ENCODE measurements around the gene RUNX1.

RUNX1 gene

DNA sequence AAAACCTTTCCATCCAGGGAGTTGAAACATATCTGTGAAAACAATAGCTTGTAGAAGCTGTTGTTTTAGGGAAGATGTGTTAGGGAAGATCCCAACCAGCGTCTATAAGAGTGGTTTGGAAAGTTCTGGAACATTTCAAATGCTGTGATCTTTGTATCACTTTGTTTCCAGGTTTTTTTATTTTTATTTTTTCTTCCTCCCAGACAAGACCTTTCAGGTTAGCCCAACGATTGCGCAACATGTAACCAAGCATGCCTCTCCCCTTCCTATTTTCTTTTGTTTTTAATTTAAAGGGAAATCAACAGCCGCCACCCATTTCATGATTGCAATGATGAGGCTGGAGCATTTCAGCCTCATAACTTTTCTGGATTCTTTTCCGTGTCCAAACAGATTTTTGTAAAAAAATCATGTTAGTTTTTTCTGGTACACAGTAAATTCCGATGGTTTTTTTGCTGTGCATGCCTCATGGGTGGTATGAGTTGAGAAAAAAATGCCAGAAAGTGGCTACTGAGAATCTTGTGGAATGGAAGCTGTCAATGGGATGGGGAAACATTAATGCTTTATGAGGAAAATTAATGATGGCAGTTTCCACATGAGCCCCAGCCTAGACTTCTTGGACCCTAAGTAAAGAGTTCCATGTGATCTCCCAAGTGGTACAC is 109.3 kb downstream of the RUNX1 start:
- Mint-ChIP-seq H3K36me3 (ENCODE audit: low read depth) (no peaks in the 10 kb centered on the region), H3K4me3 (no peak overlapping the region)

DNA sequence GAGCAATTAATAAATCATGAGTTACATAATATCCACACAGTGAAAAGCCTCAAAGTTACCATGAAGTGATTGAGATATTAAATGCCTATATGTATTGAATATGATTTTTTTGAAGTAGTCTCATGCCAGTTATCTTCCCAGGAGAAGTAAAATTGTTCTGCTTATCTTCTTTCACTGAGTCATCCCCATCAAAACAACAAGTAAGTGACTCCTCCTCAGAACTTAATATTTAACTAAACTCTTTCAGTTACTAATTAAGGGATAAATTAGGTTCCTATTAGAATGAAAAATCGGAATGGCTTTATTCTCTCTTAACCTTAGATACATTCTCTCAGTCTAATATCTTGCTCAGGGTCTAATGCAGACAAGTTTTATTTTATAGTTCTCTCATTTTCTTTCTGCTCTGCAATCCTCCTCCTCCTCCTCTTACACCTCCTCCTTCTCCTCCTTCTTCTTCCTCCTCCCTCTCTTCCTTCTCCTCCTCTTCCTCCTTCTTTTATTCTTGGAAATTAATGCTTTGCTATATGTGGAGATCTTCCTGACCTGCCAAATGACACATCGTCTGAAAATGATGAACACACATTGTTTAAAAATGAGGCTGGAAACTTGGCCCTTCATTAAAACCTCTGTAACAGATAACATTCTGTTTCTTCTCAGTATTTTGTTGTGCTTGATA is 110.9 kb downstream of the RUNX1 start:
- Mint-ChIP-seq H3K4me1 (ENCODE audit: low read depth) (peaks cover 100% of the 10 kb centered on the region), H3K9me3 (no peaks in the 10 kb centered on the region), H3K36me3 (ENCODE audit: low read depth) (no peaks in the 10 kb centered on the region), H3K4me3 (no peak overlapping the region), H3K27ac (peak overlapping the region; percentile 70), H3K27me3 (no peaks in the 10 kb centered on the region)

More for the DNA sequence above, 109.3 kb downstream of the RUNX1 start:
- Mint-ChIP-seq H3K4me1 (ENCODE audit: low read depth) (peaks cover 100% of the 10 kb centered on the region), H3K27ac (peak overlapping the region; percentile 19), H3K9me3 (no peaks in the 10 kb centered on the region), H3K27me3 (no peaks in the 10 kb centered on the region)

DNA sequence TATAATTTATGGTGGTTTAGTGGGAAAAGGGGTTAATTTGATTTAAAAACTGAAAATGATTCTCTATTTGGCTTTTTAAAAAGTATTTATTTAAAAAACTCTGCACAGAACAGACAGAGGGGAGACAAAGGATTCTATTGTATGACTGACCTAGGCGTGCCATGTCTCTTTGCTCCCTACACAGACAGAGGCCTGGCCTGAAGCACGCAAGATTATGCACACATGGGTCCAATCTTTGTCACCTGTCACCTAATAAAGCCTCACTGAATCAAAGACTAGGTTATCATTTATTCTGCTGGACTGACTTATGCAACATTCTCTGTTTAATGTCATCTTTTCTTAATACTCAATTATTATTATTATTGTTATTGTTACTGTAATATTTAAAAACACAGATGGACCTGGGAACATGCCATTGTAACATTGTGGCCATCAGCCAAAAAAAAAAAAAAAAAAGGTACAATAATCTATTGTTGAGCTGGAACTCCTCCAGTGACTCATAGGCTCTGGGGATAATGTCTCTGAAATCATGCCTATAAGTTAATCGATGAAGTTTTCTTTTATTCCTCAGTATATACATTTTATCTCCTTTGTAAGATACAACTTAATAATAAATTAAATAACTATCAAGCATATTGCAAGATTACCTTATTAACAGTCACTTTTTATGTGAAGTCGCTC is 112.1 kb downstream of the RUNX1 start:
- H3K36me3 Mint-ChIP-seq (ENCODE audit: low read depth) = no peaks in the 10 kb centered on the region
- no peaks in the 10 kb centered on the region for H3K27me3 Mint-ChIP-seq
- H3K4me3 Mint-ChIP-seq = peak overlapping the region; percentile 78
- H3K4me1 Mint-ChIP-seq (ENCODE audit: low read depth) = peaks cover 100% of the 10 kb centered on the region
- H3K9me3 Mint-ChIP-seq = no peaks in the 10 kb centered on the region
- peak overlapping the region; percentile 90 for H3K27ac Mint-ChIP-seq

DNA sequence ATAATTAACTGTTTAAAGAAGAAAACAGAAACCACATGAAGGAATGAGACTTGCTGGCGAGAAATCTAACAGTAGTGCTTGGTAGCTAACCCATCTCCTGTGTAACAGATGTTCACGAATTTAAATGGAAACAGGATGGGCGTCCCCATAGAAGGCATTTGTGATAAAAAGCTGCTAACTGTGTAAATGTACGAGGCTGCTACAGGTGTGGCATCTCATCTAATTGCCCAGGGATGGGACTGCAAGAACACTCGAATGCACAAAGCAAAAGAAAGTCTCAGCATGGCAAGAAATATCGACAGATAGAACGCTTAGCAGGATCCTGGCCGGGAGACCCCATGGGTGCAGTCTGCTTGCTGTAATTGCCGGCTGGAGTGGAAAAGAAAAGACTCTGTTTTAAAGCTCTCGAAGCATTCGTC is 112.7 kb downstream of the RUNX1 start:
- no peaks in the 10 kb centered on the region for H3K36me3 Mint-ChIP-seq (ENCODE audit: low read depth)
- H3K4me1 Mint-ChIP-seq (ENCODE audit: low read depth) = peaks cover 100% of the 10 kb centered on the region
- H3K27me3 Mint-ChIP-seq = no peaks in the 10 kb centered on the region
- peak overlapping the region; percentile 90 for H3K27ac Mint-ChIP-seq
- peak overlapping the region; percentile 78 for H3K4me3 Mint-ChIP-seq
- no peaks in the 10 kb centered on the region for H3K9me3 Mint-ChIP-seq

DNA sequence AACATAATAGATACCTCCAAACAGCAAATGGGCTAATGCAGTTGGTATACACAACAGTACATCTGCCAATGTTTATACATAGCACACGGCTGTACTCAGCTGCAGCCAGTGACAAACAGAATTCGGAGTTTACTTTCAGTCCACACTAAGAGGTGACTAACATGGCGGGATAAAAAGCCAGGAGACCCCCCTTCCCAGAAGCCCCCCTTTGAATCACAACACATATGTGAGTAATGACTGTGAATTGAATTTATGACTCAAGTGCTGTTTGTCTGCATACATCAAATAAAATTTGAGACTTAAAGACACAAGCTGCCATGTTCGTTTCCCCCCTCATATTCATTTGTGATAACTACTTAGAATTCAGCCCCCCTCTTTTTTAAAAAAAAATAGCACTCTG is 113.2 kb downstream of the RUNX1 start:
- Mint-ChIP-seq H3K36me3 (ENCODE audit: low read depth) (no peaks in the 10 kb centered on the region), H3K27me3 (no peaks in the 10 kb centered on the region), H3K4me1 (ENCODE audit: low read depth) (peaks cover 95% of the 10 kb centered on the region)

DNA sequence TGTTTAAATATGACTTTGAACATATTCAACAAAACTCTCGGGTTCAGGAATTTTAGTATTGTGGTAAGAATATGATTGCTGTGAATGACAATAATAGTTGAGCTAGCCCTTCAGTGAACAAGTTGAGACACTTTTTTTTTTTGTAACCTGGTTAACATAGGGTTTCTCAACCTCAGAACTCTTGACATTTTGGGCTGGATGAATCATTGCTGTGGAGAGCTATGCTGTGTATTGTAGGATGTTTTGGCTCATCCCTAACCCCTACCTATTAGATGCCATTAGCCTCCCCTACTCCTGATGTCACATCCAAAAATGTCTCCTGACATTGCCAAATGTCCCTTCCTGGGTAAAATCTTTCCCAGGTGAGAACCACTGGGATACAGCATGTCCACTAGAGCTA is 113.7 kb downstream of the RUNX1 start:
- Mint-ChIP-seq H3K27me3 (no peaks in the 10 kb centered on the region), H3K4me3 (peak overlapping the region; percentile 78), H3K36me3 (ENCODE audit: low read depth) (no peaks in the 10 kb centered on the region), H3K27ac (peak overlapping the region; percentile 90), H3K9me3 (no peaks in the 10 kb centered on the region), H3K4me1 (ENCODE audit: low read depth) (peaks cover 95% of the 10 kb centered on the region)

More for the DNA sequence above, 113.2 kb downstream of the RUNX1 start:
- Mint-ChIP-seq H3K27ac (peak overlapping the region; percentile 90), H3K9me3 (no peaks in the 10 kb centered on the region), H3K4me3 (peak overlapping the region; percentile 78)

DNA sequence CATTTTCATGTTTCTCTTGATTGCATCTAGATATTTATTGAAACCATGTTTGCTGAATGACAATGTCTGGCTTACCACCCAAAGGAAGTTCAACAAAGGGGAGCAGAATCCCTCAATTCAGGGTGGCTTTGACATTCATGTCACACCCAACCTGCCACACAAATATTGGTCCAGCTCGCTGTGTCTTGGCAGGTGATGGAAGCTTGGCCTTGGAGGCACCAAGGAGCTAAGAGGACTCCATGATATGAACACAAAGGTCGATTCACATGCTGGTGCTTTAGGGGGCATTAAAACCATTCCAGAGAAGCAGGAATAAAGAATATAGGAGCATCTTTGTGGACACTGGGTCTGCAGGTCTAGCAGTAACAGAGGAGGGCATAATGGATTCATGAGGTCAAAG is 114.8 kb downstream of the RUNX1 start:
- H3K4me1 Mint-ChIP-seq (ENCODE audit: low read depth) = peaks cover 91% of the 10 kb centered on the region
- no peaks in the 10 kb centered on the region for H3K36me3 Mint-ChIP-seq (ENCODE audit: low read depth)
- H3K9me3 Mint-ChIP-seq = no peaks in the 10 kb centered on the region
- peak overlapping the region; percentile 90 for H3K27ac Mint-ChIP-seq
- peak overlapping the region; percentile 73 for H3K4me3 Mint-ChIP-seq
- no peaks in the 10 kb centered on the region for H3K27me3 Mint-ChIP-seq

DNA sequence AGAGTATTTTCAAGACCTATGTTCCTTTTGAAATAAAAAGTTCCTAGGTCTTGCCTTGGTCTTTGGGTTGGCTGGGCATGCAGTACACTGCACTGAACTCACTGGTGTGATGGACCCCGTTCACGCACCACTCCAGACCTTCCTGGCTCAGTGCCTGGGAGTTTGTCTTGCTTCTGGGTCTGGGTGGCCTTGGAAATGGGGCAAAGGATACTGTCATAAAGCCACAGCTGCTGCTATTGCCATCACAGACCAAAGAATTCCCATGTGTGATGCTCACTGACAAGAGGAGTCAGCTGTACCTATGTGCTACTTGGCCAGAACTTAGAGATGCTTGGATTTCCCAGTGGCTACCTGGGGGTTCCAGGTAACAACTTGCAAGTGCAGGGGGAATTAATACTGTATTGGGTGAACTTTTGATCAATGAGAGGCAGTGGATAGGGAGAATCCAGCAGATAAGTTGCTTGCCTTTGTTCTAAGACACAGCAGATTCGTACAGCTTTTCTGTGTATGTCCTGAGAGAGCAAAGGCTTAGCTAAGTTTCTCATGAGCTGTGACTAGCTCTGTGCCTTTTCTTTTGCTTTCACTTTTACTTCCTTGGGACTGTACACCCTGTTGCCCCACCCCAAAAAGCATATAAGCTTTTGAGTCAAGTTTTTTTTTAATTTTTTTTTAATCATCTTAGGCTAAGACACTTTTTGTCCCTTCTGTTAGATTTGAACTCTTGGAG is 115.3 kb downstream of the RUNX1 start:
- no peaks in the 10 kb centered on the region for H3K9me3 Mint-ChIP-seq
- peak overlapping the region; percentile 90 for H3K27ac Mint-ChIP-seq
- no peaks in the 10 kb centered on the region for H3K36me3 Mint-ChIP-seq (ENCODE audit: low read depth)
- H3K4me1 Mint-ChIP-seq (ENCODE audit: low read depth) = peaks cover 91% of the 10 kb centered on the region
- H3K4me3 Mint-ChIP-seq = peak overlapping the region; percentile 73
- H3K27me3 Mint-ChIP-seq = no peaks in the 10 kb centered on the region

DNA sequence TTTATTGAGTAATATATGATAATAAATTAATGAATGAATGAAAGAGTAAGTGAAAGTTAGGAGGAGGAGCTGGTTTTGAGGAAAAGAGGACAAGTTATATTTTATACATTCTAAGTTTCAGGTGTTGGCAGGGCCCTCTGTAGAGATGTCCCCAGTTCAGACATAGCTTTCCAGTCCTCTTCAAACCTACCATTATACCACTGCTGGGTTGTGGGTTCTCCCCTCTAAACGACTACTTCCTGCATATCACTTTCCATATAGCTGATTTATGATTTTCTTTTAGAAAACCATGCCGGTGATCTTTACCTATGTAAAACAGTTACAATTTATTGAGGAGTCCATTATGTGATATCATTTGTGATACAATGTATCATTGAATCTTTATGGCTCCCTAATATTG is 116.9 kb downstream of the RUNX1 start:
- H3K9me3 Mint-ChIP-seq = no peaks in the 10 kb centered on the region
- peaks cover 3% of the 10 kb centered on the region for H3K36me3 Mint-ChIP-seq (ENCODE audit: low read depth)
- H3K27me3 Mint-ChIP-seq = no peaks in the 10 kb centered on the region
- H3K4me3 Mint-ChIP-seq = peak overlapping the region; percentile 73
- H3K4me1 Mint-ChIP-seq (ENCODE audit: low read depth) = peaks cover 91% of the 10 kb centered on the region
- H3K27ac Mint-ChIP-seq = peak overlapping the region; percentile 90

DNA sequence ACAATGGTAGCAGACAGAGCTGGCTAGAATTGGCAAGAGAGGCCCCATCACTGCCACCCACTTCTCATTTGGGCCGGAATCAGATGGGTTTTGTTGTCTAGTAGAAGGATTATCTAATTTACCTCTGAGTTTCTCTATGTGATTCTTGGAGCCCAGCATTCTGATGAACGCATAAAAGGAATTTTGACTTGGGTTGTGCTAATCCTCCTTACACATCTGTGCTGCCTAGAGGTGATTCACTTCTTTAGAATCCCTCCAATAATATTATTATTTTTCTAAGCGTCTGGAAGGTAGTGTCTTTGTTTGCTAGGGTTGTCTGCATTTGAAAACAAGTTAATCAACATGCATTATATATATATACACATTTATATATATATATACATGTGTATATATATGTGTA is 118.1 kb downstream of the RUNX1 start:
- peaks cover 87% of the 10 kb centered on the region for H3K4me1 Mint-ChIP-seq (ENCODE audit: low read depth)
- H3K36me3 Mint-ChIP-seq (ENCODE audit: low read depth) = peaks cover 8% of the 10 kb centered on the region
- H3K27me3 Mint-ChIP-seq = no peaks in the 10 kb centered on the region
- peak overlapping the region; percentile 13 for H3K27ac Mint-ChIP-seq
- no peaks in the 10 kb centered on the region for H3K9me3 Mint-ChIP-seq
- H3K4me3 Mint-ChIP-seq = no peak overlapping the region

DNA sequence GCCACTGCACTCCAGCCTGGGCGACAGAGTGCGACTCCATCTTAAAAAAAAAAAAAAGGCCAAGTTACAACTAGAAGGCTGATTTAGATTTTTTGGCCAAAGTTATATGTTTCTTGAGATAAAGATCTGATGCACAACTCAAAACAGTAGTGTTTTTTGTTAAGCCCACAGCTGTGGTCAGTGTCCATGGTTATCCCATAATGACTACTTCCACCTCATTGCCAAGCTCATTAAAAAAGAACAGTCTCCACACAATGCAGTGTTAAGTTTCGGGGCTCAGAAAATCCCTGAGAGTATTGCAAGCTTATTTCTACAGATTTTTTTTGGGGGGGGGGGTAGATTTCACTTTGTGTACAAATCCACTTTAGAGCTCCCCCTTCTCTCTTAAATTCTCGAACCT is 120.5 kb downstream of the RUNX1 start:
- H3K27ac Mint-ChIP-seq = no peak overlapping the region
- peaks cover 86% of the 10 kb centered on the region for H3K4me1 Mint-ChIP-seq (ENCODE audit: low read depth)

DNA sequence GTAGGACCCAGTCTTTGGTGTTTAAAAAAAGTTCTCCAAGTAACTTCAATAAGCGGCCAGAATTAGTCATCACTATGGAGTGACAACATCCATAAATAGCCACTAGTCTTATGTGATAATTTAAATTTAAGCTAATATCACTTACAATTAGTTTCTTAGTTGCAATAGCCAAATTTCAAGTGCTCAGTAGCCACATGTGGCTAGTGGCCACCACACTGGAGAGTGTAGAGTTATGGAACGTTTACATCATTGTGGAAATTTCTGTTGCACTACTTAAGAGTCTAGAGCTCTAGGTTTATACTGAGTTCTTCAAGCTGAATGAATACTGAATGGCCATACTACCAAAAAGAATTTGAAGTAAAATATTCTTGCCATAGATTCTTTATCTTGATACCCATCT is 121.1 kb downstream of the RUNX1 start:
- Mint-ChIP-seq H3K9me3 (peaks cover 9% of the 10 kb centered on the region), H3K27me3 (no peaks in the 10 kb centered on the region), H3K27ac (peak overlapping the region; percentile 2), H3K4me3 (no peak overlapping the region), H3K4me1 (ENCODE audit: low read depth) (peaks cover 86% of the 10 kb centered on the region), H3K36me3 (ENCODE audit: low read depth) (peaks cover 19% of the 10 kb centered on the region)

More for the DNA sequence above, 120.5 kb downstream of the RUNX1 start:
- Mint-ChIP-seq H3K4me3 (no peak overlapping the region), H3K9me3 (peaks cover 8% of the 10 kb centered on the region), H3K36me3 (ENCODE audit: low read depth) (peaks cover 19% of the 10 kb centered on the region), H3K27me3 (no peaks in the 10 kb centered on the region)

DNA sequence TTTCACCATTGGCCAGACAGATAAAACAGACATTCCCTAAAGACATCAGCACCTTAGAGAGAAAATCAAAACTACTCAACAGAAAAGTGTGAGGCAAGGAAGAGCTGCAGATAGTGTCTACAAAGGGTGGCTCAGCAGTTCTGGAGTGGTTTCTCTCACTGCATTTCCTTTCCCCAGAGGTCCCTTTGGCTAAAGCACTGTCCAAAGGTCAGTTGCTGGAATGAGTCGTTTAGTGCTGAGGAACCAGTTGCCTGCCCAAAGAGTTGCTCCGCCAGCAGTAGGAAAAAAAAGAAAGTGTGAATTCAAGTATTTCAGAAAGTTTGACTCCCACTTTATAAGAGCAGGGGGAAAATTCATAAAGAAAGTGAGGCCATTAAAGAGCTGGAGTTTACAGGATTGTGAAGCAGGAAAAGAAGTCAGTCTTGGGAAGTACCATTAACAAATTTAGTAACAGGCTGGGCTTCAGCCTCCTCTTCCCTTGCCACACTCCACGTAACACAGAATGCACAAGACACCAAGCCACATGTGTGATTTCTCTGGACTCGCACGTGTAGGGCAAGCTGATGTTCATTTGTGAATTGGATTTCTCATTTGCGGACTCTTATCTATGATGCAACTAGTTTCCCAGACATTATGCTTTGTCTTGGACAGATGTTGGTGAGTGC is 122.2 kb downstream of the RUNX1 start:
- Mint-ChIP-seq H3K9me3 (peaks cover 9% of the 10 kb centered on the region), H3K4me1 (ENCODE audit: low read depth) (peaks cover 86% of the 10 kb centered on the region), H3K36me3 (ENCODE audit: low read depth) (peaks cover 19% of the 10 kb centered on the region), H3K27ac (peak overlapping the region; percentile 24), H3K4me3 (no peak overlapping the region), H3K27me3 (no peaks in the 10 kb centered on the region)

DNA sequence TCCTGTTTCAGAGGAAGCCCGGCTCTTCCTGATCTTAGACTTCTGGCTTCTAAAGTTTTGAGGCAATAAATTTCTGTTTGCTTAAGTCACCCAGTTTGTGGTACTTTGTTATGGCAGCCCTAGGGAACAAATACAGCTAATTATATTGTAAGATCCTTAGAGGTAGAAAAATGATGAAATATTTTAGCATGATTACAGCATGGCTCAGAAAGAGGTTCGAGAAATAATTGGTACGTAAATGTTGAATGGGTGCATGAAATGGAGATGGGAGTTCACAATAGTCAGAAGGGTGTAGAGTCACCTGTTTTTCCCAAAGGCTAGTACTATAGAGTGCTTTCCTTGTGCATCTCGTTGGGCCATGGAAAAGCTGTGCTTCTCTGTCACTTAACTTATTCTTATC is 123.5 kb downstream of the RUNX1 start:
- H3K27ac Mint-ChIP-seq = peak overlapping the region; percentile 57
- no peak overlapping the region for H3K4me3 Mint-ChIP-seq
- H3K27me3 Mint-ChIP-seq = no peaks in the 10 kb centered on the region
- peaks cover 9% of the 10 kb centered on the region for H3K9me3 Mint-ChIP-seq
- peaks cover 86% of the 10 kb centered on the region for H3K4me1 Mint-ChIP-seq (ENCODE audit: low read depth)
- H3K36me3 Mint-ChIP-seq (ENCODE audit: low read depth) = peaks cover 24% of the 10 kb centered on the region

All from stimulated activated naive CD8-positive, alpha-beta T cell treated with anti-CD3 and anti-CD28 coated beads, Interleukin-15, Interleukin-2, amounts not matched to agents 100 ng/mL and 50 ng/mL, for 24 hours (primary cell).